Panc1 (cell line): ENCODE results near the gene IP6K2. TPM values are rescaled to one million over a fixed set of nuclear protein-coding genes. Genes with fewer than 3 reads are reported as not detected.

Experiments used
- ATAC-seq: fragments of 200-7000 bp; cut with Tn5 transposase; 2 replicates; pipeline ENCODE4 v1.9.1; 2020; ENCODE audit warnings: mild to moderate bottlenecking, moderate library complexity
- BruUV-seq: library from RNA; stranded (reverse); fragments of 400-500 nt; replicated peaks from 2 replicates; lab custom pipeline; 2021; lab: Mats Ljungman, UMichigan
- CTCF ChIA-PET: fragments of 300-600 bp; sonication (Branson Sonifier 250); formaldehyde crosslinking; loops from one replicate; lab custom pipeline; 2022; ENCODE audit warnings: antibody characterized with exemption; lab: Charles Lee
- POLR2A ChIA-PET: fragments of 300-600 bp; sonication (Branson Sonifier 250); formaldehyde crosslinking; loops from one replicate; lab custom pipeline; 2022; ENCODE audit warnings: antibody characterized with exemption; lab: Charles Lee
- DNase-seq: peaks from one replicate; pipeline ENCODE4 v3.0.0-alpha.2; 2010; ENCODE audit warnings: low read depth, low spot score
- H3K27ac ChIP-seq: 2 replicates; pipeline ENCODE4 v1.5.1; 2011; ENCODE audit warnings: mild to moderate bottlenecking, low read length, inconsistent platforms
- H3K27me3 ChIP-seq: fragments of 200-500 bp; sonication (Bioruptor generic); 2 replicates; pipeline ENCODE4 v1.6.0; 2014; ENCODE audit warnings: low read length, inconsistent platforms; ENCODE audit not compliant: control insufficient read depth, insufficient read depth
- H3K36me3 ChIP-seq: fragments of 200-500 bp; sonication (Bioruptor generic); 2 replicates; pipeline ENCODE4 v1.5.1; 2014; ENCODE audit warnings: inconsistent platforms, mild to moderate bottlenecking, low read length, moderate library complexity; ENCODE audit not compliant: control insufficient read depth, insufficient read depth
- H3K4me1 ChIP-seq: 2 replicates; pipeline ENCODE4 v1.5.1; 2011; ENCODE audit warnings: inconsistent platforms, mild to moderate bottlenecking, low read length, moderate library complexity; ENCODE audit not compliant: control insufficient read depth, insufficient read depth
- H3K4me3 ChIP-seq, 2 experiments: 2 replicates each; pipeline ENCODE4 v1.5.1; 2011 to 2012; ENCODE audit warnings: low read depth in 2 of 2, low read length in 2 of 2, mild to moderate bottlenecking in 2 of 2, inconsistent platforms in 1 of 2, moderate library complexity in 1 of 2
- H3K9me3 ChIP-seq: fragments of 200-500 bp; sonication (Bioruptor generic); 2 replicates; pipeline ENCODE4 v1.5.1; 2014; ENCODE audit warnings: low read depth, mild to moderate bottlenecking, inconsistent platforms, low read length, moderate library complexity; ENCODE audit not compliant: control insufficient read depth, insufficient read depth
- POLR2AphosphoS5 ChIP-seq: IDR thresholded peaks from 2 replicates; pipeline ENCODE4 v1.6.1; 2012; ENCODE audit warnings: mild to moderate bottlenecking, low read depth, low read length, moderate library complexity
- REST ChIP-seq, 2 experiments: IDR thresholded peaks; 2 replicates each; pipeline ENCODE4 v1.6.1; 2011 to 2012; ENCODE audit warnings: low read depth in 2 of 2, control low read depth in 1 of 2, low read length in 1 of 2, mild to moderate bottlenecking in 1 of 2, moderate library complexity in 1 of 2; ENCODE audit not compliant: insufficient read depth in 1 of 2
- SIN3A ChIP-seq: IDR thresholded peaks from 2 replicates; pipeline ENCODE4 v1.6.1; 2012; ENCODE audit warnings: low read depth, mild to moderate bottlenecking, low read length, moderate library complexity, borderline replicate concordance; ENCODE audit not compliant: insufficient read depth
- TCF7L2 ChIP-seq: IDR thresholded peaks from 2 replicates; pipeline ENCODE4 v1.6.1; 2011; ENCODE audit warnings: mild to moderate bottlenecking, low read depth, low read length, inconsistent platforms
- in situ Hi-C: cut with HindIII; loops from 2 replicates; pipeline ENCODE4 v1.10.0; 2016; ENCODE audit warnings: low sequenced_read_pairs, low pct_unique_long_range_greater_than_20kb
- intact Hi-C: fragments of 100-400 bp; cut with micrococcal nuclease; formaldehyde crosslinking; loops from one replicate; pipeline ENCODE4 v1.10.0; 2022; ENCODE audit not compliant: unreplicated experiment
- total RNA-seq: library from RNA; stranded (reverse); gene quantifications from one replicate; pipeline ENCODE4 v1.2.1, GENCODE V29; 2021; ENCODE audit not compliant: unreplicated experiment
- TF ChIP-seq, protein P1 (sequence below): fragments of 450-650 bp; IDR thresholded peaks from 2 replicates; pipeline ENCODE4 v1.5.1; 2017; ENCODE audit warnings: mild to moderate bottlenecking

Gene IP6K2
- total RNA-seq, 1 experiment from 2014 or later, result 50.2 TPM

DNA sequence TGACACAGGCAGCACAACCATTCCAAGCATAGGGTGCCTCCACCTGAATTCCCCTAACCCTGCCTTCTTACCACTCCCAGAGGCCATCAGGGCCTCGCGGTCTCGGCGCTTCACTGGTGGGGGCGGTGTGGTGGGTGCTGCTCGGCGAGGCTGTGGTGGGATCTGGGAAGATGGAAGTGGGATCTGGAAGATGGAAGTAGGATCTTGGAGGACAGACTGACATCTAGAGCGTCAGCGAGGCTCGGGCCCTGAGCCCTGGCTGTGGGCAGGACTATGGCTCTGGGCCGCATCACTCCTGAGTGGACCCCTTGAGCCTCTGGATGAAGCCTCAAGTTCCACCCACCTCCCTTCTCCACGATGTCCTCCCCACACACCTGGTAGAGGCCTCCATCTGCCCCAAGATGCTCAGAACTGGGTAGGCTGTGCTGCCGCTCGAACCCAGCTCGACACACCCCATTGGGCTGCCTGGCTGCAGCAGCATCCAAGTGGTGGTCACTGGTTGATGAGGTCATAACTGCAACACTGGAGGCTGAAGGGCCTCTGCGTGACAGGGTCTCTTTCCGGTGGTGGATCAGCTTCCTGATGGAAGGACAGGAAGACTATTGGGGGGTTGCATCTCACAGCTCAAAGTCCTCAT is 34.9 kb downstream of the IP6K2 start:
- Histone ChIP-seq H3K4me1 (peaks cover 12% of the 10 kb centered on the region; the same call in 1 of the 2 replicates), H3K36me3 (no peaks in the 10 kb centered on the region; the same call in 1 of the 2 replicates), H3K9me3 (no peaks in the 10 kb centered on the region), H3K27ac (no peak overlapping the region), H3K4me3 (no peak overlapping the region), H3K27me3 (no peaks in the 10 kb centered on the region)
- ChIA-PET POLR2A (no interaction called here), CTCF (interaction anchor here (0.7 kb wide), 1 partner anchor 84 kb away, joined by 3 read pairs; no protein-coding TSS in a partner anchor)
- in situ Hi-C loops (no loop called here), intact Hi-C loops (no loop called here)
- DNase-seq (no peak), ATAC-seq (no peak)
- no peak for TF ChIP-seq SIN3A
- TF ChIP-seq POLR2AphosphoS5, result no peak
- TF ChIP-seq, protein P1, sequence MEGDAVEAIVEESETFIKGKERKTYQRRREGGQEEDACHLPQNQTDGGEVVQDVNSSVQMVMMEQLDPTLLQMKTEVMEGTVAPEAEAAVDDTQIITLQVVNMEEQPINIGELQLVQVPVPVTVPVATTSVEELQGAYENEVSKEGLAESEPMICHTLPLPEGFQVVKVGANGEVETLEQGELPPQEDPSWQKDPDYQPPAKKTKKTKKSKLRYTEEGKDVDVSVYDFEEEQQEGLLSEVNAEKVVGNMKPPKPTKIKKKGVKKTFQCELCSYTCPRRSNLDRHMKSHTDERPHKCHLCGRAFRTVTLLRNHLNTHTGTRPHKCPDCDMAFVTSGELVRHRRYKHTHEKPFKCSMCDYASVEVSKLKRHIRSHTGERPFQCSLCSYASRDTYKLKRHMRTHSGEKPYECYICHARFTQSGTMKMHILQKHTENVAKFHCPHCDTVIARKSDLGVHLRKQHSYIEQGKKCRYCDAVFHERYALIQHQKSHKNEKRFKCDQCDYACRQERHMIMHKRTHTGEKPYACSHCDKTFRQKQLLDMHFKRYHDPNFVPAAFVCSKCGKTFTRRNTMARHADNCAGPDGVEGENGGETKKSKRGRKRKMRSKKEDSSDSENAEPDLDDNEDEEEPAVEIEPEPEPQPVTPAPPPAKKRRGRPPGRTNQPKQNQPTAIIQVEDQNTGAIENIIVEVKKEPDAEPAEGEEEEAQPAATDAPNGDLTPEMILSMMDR, result no peak
- TF ChIP-seq REST (IDR thresholded peaks at IDR 0.05; ENCODE audit: insufficient read depth in 1 of 2, low read depth in 2 of 2, low read length in 1 of 2), result no peak
- no peak for TF ChIP-seq TCF7L2
- BruUV-seq, result no TSS peak

DNA sequence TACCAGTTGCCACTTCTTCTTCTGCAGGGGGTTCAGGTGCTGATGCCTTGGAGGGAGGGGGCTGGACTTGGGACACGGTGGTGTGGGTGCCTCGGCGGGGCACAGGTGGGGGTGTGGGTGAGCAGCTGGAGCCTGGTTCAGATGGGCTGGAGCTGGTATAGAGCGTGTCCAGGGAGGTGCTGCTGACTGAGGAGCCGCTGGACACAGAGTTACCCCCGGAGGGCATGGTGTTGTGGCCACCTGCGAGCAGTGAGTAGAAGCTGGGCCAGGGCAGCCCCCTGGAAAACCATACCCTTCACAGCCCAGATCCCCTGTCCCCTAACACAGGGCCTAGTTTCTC is 35.5 kb downstream of the IP6K2 start:
- ATAC-seq (no peak), DNase-seq (no peak)
- TF ChIP-seq POLR2AphosphoS5, result no peak
- TF ChIP-seq, protein P1, result no peak
- no peak for TF ChIP-seq TCF7L2
- no peak for TF ChIP-seq REST (IDR thresholded peaks at IDR 0.05; ENCODE audit: insufficient read depth in 1 of 2, low read depth in 2 of 2, low read length in 1 of 2)
- no peak for TF ChIP-seq SIN3A
- BruUV-seq, result no TSS peak
- intact Hi-C loops, result no loop called here
- Histone ChIP-seq H3K9me3 (no peaks in the 10 kb centered on the region), H3K4me3 (no peak overlapping the region), H3K27me3 (no peaks in the 10 kb centered on the region), H3K27ac (no peak overlapping the region), H3K36me3 (no peaks in the 10 kb centered on the region; the same call in 1 of the 2 replicates), H3K4me1 (peaks cover 11% of the 10 kb centered on the region; the same call in 1 of the 2 replicates)
- CTCF ChIA-PET, result no interaction called here
- POLR2A ChIA-PET, result no interaction called here
- in situ Hi-C loops, result no loop called here
